ENCODE results near the gene PCSK5.

DNA sequence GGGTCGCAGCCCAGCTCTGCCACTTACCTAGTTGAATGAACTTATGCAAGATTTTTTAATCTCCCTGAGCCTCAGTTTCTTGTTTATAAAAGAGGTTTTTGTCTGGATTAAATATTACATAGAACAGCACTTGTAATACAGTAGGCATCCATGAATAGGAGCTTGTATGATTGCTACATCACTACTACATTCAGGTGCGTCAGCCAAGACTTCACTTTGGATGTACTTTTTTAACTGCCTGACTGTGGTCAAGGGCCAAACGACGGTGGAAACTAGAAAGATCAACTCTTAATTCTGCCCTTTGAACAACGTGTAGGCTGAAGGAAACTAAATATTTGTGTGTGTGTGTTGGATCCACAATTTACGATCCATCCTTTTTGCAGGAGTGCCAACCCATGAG, 330.9 kb downstream of the PCSK5 start:
- TF ChIP-seq, protein P1, sequence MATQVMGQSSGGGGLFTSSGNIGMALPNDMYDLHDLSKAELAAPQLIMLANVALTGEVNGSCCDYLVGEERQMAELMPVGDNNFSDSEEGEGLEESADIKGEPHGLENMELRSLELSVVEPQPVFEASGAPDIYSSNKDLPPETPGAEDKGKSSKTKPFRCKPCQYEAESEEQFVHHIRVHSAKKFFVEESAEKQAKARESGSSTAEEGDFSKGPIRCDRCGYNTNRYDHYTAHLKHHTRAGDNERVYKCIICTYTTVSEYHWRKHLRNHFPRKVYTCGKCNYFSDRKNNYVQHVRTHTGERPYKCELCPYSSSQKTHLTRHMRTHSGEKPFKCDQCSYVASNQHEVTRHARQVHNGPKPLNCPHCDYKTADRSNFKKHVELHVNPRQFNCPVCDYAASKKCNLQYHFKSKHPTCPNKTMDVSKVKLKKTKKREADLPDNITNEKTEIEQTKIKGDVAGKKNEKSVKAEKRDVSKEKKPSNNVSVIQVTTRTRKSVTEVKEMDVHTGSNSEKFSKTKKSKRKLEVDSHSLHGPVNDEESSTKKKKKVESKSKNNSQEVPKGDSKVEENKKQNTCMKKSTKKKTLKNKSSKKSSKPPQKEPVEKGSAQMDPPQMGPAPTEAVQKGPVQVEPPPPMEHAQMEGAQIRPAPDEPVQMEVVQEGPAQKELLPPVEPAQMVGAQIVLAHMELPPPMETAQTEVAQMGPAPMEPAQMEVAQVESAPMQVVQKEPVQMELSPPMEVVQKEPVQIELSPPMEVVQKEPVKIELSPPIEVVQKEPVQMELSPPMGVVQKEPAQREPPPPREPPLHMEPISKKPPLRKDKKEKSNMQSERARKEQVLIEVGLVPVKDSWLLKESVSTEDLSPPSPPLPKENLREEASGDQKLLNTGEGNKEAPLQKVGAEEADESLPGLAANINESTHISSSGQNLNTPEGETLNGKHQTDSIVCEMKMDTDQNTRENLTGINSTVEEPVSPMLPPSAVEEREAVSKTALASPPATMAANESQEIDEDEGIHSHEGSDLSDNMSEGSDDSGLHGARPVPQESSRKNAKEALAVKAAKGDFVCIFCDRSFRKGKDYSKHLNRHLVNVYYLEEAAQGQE (IDR thresholded peaks at IDR 0.05): no peak
- TF ChIP-seq GABPA (IDR thresholded peaks at IDR 0.05 in 1 of 2, conservative IDR thresholded peaks at IDR 0.05 in 1 of 2) (no peak), CTCF (IDR thresholded peaks at IDR 0.05; ENCODE audit: low read depth, low read length, missing input control) (no peak), RAD21 (IDR thresholded peaks at IDR 0.05) (no peak), YY1 (IDR thresholded peaks at IDR 0.05) (no peak), ZBTB33 (IDR thresholded peaks at IDR 0.05) (no peak), EGR1 (IDR thresholded peaks at IDR 0.05; ENCODE audit: low read depth in 2 of 2) (no peak)
